Left ventricle myocardium inferior (tissue), 1 donor: ENCODE data around the gene CALM1. TPM values are rescaled to one million over a fixed set of nuclear protein-coding genes. Genes with fewer than 3 reads are reported as not detected.

Experiments
- DNase-seq: peaks from one replicate; pipeline ENCODE4 v3.0.0-alpha.2; 2020
- H3K27ac ChIP-seq: fragments of 200-600 bp; replicated peaks from 2 replicates; pipeline ENCODE4 v1.8.0; 2021
- H3K27me3 ChIP-seq: fragments of 200-600 bp; 2 replicates; pipeline ENCODE4 v1.8.0; 2021; ENCODE audit warnings: low read depth
- H3K36me3 ChIP-seq: fragments of 200-600 bp; 2 replicates; pipeline ENCODE4 v1.8.0; 2021
- H3K4me1 ChIP-seq: fragments of 200-600 bp; 2 replicates; pipeline ENCODE4 v1.8.0; 2021
- H3K4me3 ChIP-seq: fragments of 200-600 bp; 2 replicates; pipeline ENCODE4 v1.8.0; 2021; ENCODE audit warnings: mild to moderate bottlenecking, moderate library complexity
- H3K9me3 ChIP-seq: fragments of 200-600 bp; replicated peaks from 2 replicates; pipeline ENCODE4 v1.8.0; 2021
- CTCF ChIP-seq: fragments of 200-600 bp; IDR thresholded peaks from 2 replicates; pipeline ENCODE4 v1.8.0; 2021; ENCODE audit warnings: antibody characterized with exemption, mild to moderate bottlenecking, borderline replicate concordance
- intact Hi-C: fragments of 100-400 bp; cut with micrococcal nuclease; formaldehyde crosslinking; loops from one replicate; pipeline ENCODE4 v1.11.0; 2022
- long read RNA-seq: library from polyadenylated mRNA; unstranded; transcript quantifications from one replicate; pipeline ENCODE4 v2.0.0, GENCODE V29; 2021
- total RNA-seq: library from RNA; stranded (reverse); fragmentation: NEBNext Ultra II Directional; extraction: Animal tissue kit (Norgen Biotek cat#: 25700); gene quantifications from one replicate; pipeline ENCODE4 v1.2.1, GENCODE V29; 2021
- donor health status: DM: no; HTN: yes; CAD: no; lungs with severe emphysema.

The CALM1 gene
- total RNA-seq = 503 TPM
- long read RNA-seq, full-length matches to known transcripts = 753 of 848 reads
- long read RNA-seq, partial matches to known transcripts = 2 of 848 reads
- long read RNA-seq, other reads (novel, unspliced or antisense) = 93 of 848 reads

GRCh38 chr14:90396341-90397339, at the start of gene CALM1:
CALM1 (plus strand) TSS chr14:90397029; CDS start chr14:90397231, 202 bp downstream.
- peak within 1 kb of the TSS; percentile 96 for H3K27ac ChIP-seq
- no peaks in the 10 kb centered on the region for H3K9me3 ChIP-seq
- H3K27me3 ChIP-seq = no peaks in the 10 kb centered on the region
- no peak for TF ChIP-seq CTCF
- H3K4me3 ChIP-seq = peak within 1 kb of the TSS; percentile 99
- DNase-seq = peak; percentile 95
- intact Hi-C loops = no loop called here
- H3K4me1 ChIP-seq = peaks cover 48% of the 10 kb centered on the region
- peaks cover 17% of the 10 kb centered on the region for H3K36me3 ChIP-seq

- no peak for DNase-seq
- Histone ChIP-seq H3K4me3 (no peak overlapping the region), H3K27ac (no peak overlapping the region), H3K27me3 (no peaks in the 10 kb centered on the region), H3K36me3 (no peaks in the 10 kb centered on the region), H3K9me3 (no peaks in the 10 kb centered on the region), H3K4me1 (no peaks in the 10 kb centered on the region)
- intact Hi-C loops = no loop called here
- TF ChIP-seq CTCF = no peak
Measured at GRCh38 chr14:90348270-90348669, 48.6 kb upstream of the CALM1 start.

GRCh38 chr14:90349739-90350138, 47.1 kb upstream of the CALM1 start:
- intact Hi-C loops = no loop called here
- H3K27me3 ChIP-seq = no peaks in the 10 kb centered on the region
- no peaks in the 10 kb centered on the region for H3K9me3 ChIP-seq
- H3K27ac ChIP-seq = no peak overlapping the region
- H3K4me1 ChIP-seq = no peaks in the 10 kb centered on the region
- no peak overlapping the region for H3K4me3 ChIP-seq
- no peaks in the 10 kb centered on the region for H3K36me3 ChIP-seq
- TF ChIP-seq CTCF = no peak
- no peak for DNase-seq

GRCh38 chr14:90354551-90355298, 42.1 kb upstream of the CALM1 start:
- intact Hi-C loops = no loop called here
- Histone ChIP-seq H3K4me3 (no peak overlapping the region), H3K27ac (no peak overlapping the region), H3K27me3 (no peaks in the 10 kb centered on the region), H3K9me3 (no peaks in the 10 kb centered on the region), H3K36me3 (no peaks in the 10 kb centered on the region), H3K4me1 (no peaks in the 10 kb centered on the region)
- no peak for DNase-seq
- TF ChIP-seq CTCF = no peak
